IPS-20b (cell line): ENCODE results near the gene GRIP1.

Source experiments
- H3K27ac ChIP-seq: one replicate; pipeline ENCODE4 v1.5.1; 2013; ENCODE audit warnings: low read length
- H3K27me3 ChIP-seq: 2 replicates; pipeline ENCODE4 v1.6.1; 2013; ENCODE audit warnings: mild to moderate bottlenecking, low read length, inconsistent platforms; ENCODE audit not compliant: insufficient read depth
- H3K36me3 ChIP-seq: 2 replicates; pipeline ENCODE4 v1.6.1; 2013; ENCODE audit warnings: low read depth, mild to moderate bottlenecking, inconsistent platforms, low read length, moderate library complexity; ENCODE audit not compliant: insufficient read depth
- H3K4me1 ChIP-seq: 2 replicates; pipeline ENCODE4 v1.6.1; 2013; ENCODE audit warnings: mild to moderate bottlenecking, control low read depth, inconsistent platforms, low read length, moderate library complexity; ENCODE audit not compliant: insufficient read depth
- H3K4me3 ChIP-seq: 2 replicates; pipeline ENCODE4 v1.5.1; 2013; ENCODE audit warnings: mild to moderate bottlenecking, low read length, inconsistent platforms
- H3K9ac ChIP-seq: 2 replicates; pipeline ENCODE4 v1.6.1; 2013; ENCODE audit warnings: low read depth, mild to moderate bottlenecking, inconsistent platforms, low read length, moderate library complexity
- H3K9me3 ChIP-seq: 2 replicates; pipeline ENCODE4 v1.6.1; 2013; ENCODE audit warnings: mild to moderate bottlenecking, low read depth, low read length, inconsistent platforms; ENCODE audit not compliant: insufficient read depth

Gene GRIP1, protein sequence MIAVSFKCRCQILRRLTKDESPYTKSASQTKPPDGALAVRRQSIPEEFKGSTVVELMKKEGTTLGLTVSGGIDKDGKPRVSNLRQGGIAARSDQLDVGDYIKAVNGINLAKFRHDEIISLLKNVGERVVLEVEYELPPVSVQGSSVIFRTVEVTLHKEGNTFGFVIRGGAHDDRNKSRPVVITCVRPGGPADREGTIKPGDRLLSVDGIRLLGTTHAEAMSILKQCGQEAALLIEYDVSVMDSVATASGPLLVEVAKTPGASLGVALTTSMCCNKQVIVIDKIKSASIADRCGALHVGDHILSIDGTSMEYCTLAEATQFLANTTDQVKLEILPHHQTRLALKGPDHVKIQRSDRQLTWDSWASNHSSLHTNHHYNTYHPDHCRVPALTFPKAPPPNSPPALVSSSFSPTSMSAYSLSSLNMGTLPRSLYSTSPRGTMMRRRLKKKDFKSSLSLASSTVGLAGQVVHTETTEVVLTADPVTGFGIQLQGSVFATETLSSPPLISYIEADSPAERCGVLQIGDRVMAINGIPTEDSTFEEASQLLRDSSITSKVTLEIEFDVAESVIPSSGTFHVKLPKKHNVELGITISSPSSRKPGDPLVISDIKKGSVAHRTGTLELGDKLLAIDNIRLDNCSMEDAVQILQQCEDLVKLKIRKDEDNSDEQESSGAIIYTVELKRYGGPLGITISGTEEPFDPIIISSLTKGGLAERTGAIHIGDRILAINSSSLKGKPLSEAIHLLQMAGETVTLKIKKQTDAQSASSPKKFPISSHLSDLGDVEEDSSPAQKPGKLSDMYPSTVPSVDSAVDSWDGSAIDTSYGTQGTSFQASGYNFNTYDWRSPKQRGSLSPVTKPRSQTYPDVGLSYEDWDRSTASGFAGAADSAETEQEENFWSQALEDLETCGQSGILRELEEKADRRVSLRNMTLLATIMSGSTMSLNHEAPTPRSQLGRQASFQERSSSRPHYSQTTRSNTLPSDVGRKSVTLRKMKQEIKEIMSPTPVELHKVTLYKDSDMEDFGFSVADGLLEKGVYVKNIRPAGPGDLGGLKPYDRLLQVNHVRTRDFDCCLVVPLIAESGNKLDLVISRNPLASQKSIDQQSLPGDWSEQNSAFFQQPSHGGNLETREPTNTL

DNA sequence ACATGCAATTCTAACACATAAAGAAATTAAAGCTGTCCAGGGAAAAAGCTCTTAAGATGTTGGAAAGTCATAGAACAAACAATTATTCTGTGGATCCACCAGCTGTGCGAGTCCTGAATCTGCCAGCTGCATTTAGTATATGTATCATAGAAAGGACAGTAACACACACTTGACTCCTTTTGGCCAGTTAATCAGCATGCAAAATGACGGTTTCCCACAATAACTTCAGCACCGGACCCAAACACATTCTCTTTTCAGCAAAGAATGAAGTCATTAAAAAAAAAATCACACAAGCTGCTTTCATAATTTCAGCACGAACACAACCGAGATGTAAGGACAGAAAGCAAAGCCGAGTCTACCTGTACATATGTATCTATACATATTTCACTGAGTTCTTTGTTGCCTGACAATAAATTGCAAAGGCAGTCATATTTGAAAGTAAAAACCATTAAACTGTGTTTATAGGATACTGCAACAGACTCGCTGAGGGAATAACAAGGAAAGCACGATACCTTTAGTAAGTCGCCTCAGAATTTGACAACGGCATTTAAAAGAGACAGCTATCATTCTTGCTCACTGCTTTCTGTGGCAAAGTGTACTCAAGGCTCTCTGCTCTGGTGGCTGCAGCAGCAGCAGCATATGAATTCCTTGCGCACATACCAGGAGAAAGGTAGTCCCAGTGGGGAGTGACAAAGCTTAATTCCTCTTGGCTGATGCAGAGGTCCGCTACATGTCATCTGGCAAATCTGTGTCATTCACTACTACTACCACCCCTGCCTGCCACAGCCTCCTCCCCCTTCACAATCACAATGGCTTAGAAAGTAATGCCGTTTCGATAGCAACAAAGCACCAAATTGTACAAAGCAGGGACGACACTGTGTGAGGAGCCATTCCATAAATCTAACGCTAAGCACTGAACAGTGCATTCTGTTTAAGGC lies at the start of gene GRIP1:
Gene GRIP1, minus strand, starts transcription at position 739 of the 938 bp plus-strand sequence. Its CDS starts 172 bp downstream, at position 567.
- no peak within 1 kb of the TSS for H3K27ac ChIP-seq
- peaks cover 11% of the 10 kb centered on the region; the same call in 1 of the 2 replicates for H3K4me1 ChIP-seq
- no peaks in the 10 kb centered on the region for H3K27me3 ChIP-seq
- no peak within 1 kb of the TSS for H3K9ac ChIP-seq
- no peak within 1 kb of the TSS for H3K4me3 ChIP-seq
- no peaks in the 10 kb centered on the region for H3K36me3 ChIP-seq
- no peaks in the 10 kb centered on the region for H3K9me3 ChIP-seq

DNA sequence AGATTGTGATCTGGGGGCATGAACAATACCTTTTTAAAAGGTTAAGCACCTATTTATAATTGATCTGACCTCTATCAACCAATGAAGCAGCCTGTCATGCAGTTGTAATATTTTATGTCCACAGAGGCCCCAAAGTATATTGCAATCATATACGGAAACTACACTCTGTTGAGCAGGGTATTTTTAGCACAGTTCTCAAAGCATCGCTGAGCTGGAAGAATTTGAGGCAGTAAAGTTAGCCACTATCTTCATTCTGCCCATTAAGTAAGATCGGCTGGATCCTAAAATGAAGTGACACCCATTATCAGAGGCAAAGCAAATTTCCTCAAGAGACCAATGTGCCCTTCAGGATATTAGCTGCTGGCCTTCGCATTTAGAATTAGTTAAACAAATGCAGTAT lies 47.7 kb upstream of the GRIP1 start:
- Histone ChIP-seq H3K9ac (no peak overlapping the region), H3K36me3 (no peaks in the 10 kb centered on the region), H3K4me3 (no peak overlapping the region), H3K27ac (no peak overlapping the region), H3K27me3 (no peaks in the 10 kb centered on the region), H3K9me3 (no peaks in the 10 kb centered on the region), H3K4me1 (no peaks in the 10 kb centered on the region)

DNA sequence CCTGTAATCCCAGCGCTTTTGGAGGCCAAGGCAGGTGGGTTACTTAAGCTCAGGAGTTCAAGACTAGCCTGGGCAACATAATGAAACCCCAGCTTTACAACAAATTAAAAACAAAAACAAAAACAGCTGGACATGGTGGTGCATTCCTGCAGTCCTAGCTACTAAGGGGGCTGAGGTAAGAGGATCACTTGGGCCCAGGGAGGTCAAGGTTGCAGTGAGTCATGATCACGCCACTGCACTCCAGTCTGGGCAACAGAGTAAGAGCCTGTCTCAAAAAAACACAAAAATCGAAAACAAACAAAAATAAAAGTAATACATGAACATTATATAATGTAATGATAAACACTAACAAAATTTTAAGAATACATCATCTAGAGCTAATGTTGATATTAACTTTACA lies 46.2 kb upstream of the GRIP1 start:
- no peak overlapping the region for H3K4me3 ChIP-seq
- H3K4me1 ChIP-seq, result no peaks in the 10 kb centered on the region
- H3K9ac ChIP-seq, result no peak overlapping the region
- H3K36me3 ChIP-seq, result no peaks in the 10 kb centered on the region
- H3K27ac ChIP-seq, result no peak overlapping the region
- H3K9me3 ChIP-seq, result no peaks in the 10 kb centered on the region
- H3K27me3 ChIP-seq, result no peaks in the 10 kb centered on the region

DNA sequence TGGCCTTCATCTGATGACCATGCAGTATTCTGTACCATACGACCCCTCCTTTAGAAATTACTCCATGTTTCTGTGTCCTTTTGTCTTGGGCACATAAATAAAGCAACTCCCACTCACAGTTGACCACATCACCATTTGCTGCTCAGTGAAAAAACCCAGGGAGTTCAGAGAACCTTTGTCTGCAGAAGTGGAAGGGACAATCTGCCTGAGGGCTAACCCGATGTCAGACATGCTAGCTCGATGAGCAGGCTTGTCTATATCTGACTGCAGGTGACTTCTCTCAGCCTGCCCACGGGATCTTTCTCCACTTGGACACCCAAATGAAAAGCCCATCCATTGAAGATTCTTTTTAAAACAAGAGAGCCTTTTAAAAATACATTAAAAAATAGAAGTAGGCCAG lies 45.7 kb upstream of the GRIP1 start:
- no peaks in the 10 kb centered on the region for H3K36me3 ChIP-seq

DNA sequence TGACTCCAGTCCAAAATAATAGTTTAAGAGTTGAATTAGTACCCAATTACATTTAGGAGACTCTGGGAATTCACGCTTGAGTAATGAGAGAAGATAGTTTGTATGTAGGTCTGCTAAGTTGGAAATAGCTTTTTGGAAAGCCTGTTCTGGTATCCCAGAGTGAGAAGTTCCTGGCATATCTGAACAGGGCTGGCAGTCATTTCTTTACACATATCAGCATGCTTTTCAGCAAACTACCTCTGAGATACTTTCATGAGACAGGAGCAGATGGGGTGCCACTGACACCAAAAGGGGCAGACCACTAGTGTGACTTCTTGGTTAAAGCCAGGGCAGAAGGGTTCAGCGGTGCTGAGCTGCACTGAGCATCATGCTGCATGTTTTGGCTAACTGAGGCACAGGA lies 45.1 kb upstream of the GRIP1 start:
- Histone ChIP-seq H3K27ac (no peak overlapping the region), H3K9me3 (no peaks in the 10 kb centered on the region), H3K27me3 (no peaks in the 10 kb centered on the region), H3K9ac (no peak overlapping the region), H3K4me3 (no peak overlapping the region), H3K36me3 (no peaks in the 10 kb centered on the region), H3K4me1 (no peaks in the 10 kb centered on the region)

More for the DNA sequence above, 45.7 kb upstream of the GRIP1 start:
- no peaks in the 10 kb centered on the region for H3K9me3 ChIP-seq
- no peaks in the 10 kb centered on the region for H3K4me1 ChIP-seq
- H3K4me3 ChIP-seq, result no peak overlapping the region
- H3K27me3 ChIP-seq, result no peaks in the 10 kb centered on the region
- no peak overlapping the region for H3K27ac ChIP-seq
- H3K9ac ChIP-seq, result no peak overlapping the region

DNA sequence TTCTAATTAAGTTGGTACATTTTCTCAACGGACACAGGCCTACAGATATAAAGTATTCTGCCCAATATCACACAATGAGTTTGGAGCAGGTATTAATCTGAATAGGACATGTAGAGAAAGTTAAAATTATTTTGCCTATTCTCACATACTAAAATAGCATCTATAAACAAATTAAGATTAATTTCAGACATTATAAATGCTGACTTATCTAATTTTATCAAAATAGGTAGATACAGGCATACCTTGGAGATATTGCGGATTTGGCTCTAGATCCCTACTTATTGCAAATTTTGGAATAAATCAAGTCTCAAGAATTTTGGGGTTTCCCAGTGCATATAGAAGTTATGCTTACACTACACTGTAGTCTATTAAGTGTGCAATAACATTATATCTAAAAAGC lies 41.0 kb upstream of the GRIP1 start:
- Histone ChIP-seq H3K36me3 (no peaks in the 10 kb centered on the region), H3K4me3 (no peak overlapping the region), H3K9me3 (no peaks in the 10 kb centered on the region), H3K4me1 (no peaks in the 10 kb centered on the region), H3K9ac (no peak overlapping the region), H3K27ac (no peak overlapping the region), H3K27me3 (no peaks in the 10 kb centered on the region)

DNA sequence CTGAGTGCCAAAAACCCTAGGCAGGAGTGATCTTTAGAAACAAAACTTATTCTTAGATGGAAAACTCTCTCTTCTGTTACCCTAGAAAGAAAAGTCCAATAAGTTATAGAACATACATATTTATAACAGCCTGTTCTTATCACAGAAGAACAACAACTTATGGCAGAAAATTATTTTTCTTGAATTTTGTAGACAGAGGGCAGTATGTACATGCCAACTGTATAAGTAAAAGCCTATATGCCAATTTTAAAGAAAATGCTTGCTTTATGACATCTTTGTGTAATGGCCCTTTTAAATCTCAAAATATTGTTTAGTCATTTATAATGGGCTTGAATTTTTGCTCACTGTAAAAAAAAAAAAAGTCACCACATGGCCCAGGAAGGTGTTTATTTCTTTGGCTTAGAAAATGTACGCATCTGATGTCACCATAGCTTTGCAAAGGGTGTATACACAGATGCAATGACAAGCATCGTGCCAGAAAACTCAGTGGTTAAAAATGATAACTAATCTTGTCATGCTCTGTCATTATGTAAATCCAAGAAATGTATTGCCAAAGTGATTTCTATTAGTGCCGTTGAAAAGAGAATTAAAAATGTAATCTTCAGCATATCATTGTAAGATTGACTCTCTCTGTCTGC lies 38.3 kb upstream of the GRIP1 start:
- Histone ChIP-seq H3K27me3 (no peaks in the 10 kb centered on the region), H3K36me3 (no peaks in the 10 kb centered on the region)

DNA sequence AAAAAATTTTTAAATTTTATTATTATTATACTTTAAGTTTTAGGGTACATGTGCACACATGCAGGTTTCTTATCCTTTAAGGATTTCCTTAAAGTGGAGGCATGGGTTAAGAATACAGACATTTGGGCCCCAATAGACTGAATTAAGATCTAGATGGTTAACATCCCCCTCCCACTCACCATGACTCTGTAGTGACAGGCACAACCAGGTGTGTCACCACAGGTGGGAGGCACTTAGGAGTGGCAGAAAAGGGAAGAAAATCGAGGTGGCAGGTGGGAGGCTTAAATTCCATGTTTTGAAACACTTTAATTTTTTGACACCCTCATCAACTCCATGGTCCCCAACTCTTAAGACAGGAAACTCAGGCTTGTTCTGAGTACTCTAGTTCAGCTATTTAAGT lies 37.6 kb upstream of the GRIP1 start:
- no peaks in the 10 kb centered on the region for H3K9me3 ChIP-seq
- no peaks in the 10 kb centered on the region for H3K4me1 ChIP-seq
- no peaks in the 10 kb centered on the region for H3K27me3 ChIP-seq
- no peak overlapping the region for H3K27ac ChIP-seq
- H3K9ac ChIP-seq, result no peak overlapping the region
- H3K4me3 ChIP-seq, result no peak overlapping the region
- H3K36me3 ChIP-seq, result no peaks in the 10 kb centered on the region

More for the DNA sequence above, 38.3 kb upstream of the GRIP1 start:
- Histone ChIP-seq H3K9ac (no peak overlapping the region), H3K27ac (no peak overlapping the region), H3K4me3 (no peak overlapping the region), H3K4me1 (no peaks in the 10 kb centered on the region), H3K9me3 (no peaks in the 10 kb centered on the region)

DNA sequence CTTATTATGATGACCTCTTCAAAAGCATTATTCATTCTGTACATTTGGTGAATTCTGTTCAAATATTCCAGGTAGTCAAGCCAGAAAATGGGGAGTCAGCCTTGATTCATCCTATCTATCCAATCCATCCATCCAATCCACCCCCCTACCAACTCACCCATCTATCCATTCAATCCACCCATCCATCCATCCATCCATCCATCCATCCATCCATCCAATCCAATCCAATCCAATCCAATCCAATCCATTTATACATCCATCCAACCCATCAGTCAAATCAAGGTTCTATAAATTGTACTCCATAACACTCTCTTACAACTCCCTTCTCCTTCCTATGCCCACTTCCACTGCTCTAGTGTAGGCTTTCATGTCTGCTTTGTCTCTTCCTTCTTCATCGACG lies 35.8 kb upstream of the GRIP1 start:
- Histone ChIP-seq H3K4me3 (no peak overlapping the region), H3K36me3 (no peaks in the 10 kb centered on the region), H3K9ac (no peak overlapping the region), H3K9me3 (no peaks in the 10 kb centered on the region), H3K4me1 (no peaks in the 10 kb centered on the region), H3K27ac (no peak overlapping the region), H3K27me3 (no peaks in the 10 kb centered on the region)

DNA sequence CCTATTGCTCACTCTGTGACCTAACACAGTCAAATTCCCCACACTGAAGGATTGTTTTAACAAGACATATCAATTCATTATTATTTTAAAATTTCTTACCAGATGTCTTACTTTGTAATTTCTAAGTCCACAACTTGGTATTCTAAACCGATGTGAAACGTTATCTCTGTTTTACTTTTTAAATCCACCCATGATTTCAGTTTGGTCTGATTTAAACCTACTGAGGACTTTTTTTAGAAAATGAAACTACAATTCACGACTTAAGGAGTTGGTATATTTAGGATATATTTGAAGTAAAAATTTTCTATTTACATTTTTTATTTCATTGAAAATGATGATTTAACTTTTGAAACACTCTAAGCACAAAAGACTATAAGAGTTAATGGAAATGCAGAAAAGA lies 35.1 kb upstream of the GRIP1 start:
- Histone ChIP-seq H3K4me1 (no peaks in the 10 kb centered on the region), H3K36me3 (no peaks in the 10 kb centered on the region), H3K27ac (no peak overlapping the region), H3K4me3 (no peak overlapping the region), H3K9me3 (no peaks in the 10 kb centered on the region), H3K27me3 (no peaks in the 10 kb centered on the region), H3K9ac (no peak overlapping the region)
